NCI-H446 treated with DMSO at 0.1 percent for 48 hours (cell line): ENCODE measurements around the gene AXDND1.
"Not testable (repeated sequence)": the region's sequence is repeated elsewhere in the genome, so short reads cannot be mapped to it uniquely, and the experiment has no call there.

Experiments used
- DNase-seq: peaks from one replicate; lab custom pipeline; 2025; lab: John Stamatoyannopoulos, UW

Gene AXDND1

DNA sequence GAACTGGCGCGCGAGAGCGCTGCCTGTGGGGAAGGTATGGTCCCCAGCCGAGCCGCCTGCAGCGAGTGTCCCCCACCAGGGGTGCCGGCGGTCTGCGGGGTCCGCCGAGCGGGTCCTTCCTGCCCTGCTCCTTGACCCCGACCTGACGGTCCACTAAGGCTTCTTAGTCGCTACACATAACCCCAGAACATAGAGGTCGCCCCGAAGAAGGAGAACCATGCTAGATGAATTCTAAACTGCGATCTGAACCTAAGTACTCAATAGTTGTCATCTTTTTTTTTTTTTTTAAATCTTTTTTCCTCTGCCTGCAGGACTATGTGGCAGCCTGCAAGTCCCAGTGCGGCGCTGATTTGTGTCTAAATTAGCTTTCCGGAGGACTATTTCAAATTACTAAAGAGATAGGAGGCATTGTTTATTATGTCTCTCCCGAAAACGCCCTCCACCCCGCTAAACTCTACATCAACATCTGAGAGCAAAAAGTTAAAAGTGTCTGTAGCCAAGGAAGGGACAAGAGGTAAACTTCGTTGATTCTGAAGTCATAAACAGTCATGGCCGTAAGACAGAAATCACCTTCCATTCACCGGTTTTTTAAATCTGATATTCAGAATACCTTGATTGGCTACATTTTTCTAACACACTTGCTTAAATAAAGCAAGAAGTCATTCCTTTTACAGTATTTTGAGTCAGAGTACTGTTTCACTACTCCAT lies 476 bp downstream of the AXDND1 start:
- DNase-seq, result no peak

DNA sequence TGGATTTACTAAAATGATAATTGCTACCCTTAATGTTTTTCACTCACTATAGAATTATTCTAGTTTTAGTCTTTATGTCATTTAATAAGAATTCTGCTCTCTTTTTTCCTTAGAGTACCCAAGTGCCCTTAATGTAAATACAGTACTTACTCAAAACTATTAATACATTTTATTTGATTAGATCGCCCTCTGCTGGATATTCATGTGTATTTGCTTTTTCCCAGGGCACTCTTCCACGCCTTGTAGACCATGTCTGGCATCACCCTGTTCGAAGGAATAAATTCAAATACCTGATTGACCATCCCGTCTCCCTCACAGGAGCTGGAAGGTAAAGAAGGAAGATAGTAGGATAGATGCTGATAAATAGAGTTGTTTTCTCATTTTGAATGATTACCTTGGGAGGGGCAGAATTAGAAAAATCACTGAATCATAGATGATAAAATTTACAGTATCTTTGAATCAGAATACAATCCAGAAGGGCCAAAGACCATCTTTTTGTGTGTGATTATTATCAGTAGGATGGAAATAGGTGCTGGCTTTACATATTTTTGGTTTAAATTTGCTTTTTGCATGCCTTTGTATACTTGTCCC lies 4.1 kb downstream of the AXDND1 start:
- peak; percentile 76 for DNase-seq

DNA sequence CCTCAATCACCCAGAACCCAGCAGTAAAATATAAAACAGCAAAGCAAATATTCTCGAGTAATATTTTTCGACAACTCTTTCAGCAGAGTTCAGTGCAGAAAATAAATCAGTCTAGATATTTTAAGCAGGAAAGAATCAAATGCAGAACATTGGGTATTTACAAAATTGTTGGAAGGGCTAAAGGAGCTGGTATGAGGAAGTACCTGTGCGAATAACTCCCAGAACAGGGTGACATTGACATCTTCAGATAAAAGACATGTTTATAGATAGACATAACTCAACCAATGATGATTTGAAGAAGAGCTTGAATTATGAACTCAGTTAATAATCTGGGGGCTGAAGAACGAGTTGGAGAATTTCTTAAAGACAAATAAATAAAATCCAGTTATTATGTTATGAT lies 6.4 kb downstream of the AXDND1 start:
- DNase-seq, result no peak

DNA sequence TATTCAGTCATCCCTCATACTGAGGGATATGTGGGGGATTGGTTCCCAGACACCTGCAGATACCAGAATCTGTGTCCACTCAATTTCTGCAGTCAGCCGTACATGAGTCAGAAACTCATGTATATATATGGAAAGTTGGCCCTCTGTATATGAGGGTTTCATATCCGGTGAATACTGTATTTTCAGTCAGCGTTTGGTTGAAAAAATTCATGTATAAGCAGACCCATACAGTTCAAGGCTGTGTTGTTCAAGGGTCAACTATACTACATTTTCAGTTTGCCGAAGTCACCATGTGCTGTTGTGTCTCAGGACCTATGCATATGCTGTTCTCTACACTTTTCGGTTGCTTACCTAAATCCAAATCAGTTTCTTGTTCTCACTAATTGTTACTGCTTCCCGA lies 10.5 kb downstream of the AXDND1 start:
- DNase-seq, result no peak

DNA sequence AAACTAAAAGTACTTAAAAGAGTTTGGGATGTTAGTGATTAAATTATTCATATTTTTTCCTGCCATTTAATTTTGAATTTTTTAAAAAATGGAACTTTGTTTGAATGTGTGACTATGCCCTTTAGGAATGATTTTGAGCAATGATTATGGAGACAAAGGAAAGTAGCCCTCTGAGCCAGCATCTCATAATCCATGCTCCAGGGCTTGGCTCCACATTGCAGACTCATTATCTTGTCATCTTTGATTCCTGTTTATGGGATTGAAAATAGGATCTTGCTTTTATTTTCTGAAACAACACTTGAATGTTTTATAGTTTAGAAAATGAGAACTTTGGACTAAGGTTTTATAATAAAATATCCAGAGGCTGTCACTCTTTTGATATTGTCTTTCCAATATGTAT lies 14.5 kb downstream of the AXDND1 start:
- DNase-seq, result no peak

DNA sequence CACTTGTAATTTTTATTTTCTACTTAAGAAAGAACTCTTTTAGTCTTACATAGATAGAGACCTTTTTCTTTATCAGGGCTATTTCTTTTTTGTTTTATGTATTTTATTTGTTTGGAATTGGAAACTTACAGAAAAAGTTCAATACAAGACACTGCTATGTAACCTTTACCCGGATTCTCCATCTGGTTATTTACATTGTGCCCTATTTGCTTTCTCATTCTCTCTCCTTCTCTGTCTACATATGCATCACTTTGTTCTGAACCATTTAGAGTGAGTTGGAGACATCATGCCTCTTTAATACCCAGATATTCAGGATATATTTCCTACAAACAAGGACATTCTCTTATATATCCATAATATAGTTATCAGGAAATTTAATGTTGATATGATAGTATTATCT lies 18.3 kb downstream of the AXDND1 start:
- no peak for DNase-seq

DNA sequence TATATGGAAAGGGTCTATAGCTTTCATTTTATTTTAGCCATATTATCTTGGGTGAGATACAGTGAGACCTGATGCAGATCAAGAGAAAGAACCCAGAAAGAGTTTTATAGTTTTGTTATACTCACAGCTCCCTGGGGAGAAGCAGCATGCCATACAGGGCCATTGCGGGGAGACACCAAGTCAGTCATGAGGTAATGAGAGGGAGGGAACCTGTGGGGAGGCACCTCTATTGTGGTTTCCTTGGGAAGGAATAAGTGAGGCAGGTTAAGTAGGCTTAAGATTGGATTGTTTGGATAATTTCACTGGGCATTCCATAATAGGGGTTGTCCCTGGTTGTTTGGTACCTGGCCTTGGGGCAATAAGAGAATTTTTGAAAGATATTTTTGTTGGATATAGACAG lies 19.7 kb downstream of the AXDND1 start:
- DNase-seq, result no peak

DNA sequence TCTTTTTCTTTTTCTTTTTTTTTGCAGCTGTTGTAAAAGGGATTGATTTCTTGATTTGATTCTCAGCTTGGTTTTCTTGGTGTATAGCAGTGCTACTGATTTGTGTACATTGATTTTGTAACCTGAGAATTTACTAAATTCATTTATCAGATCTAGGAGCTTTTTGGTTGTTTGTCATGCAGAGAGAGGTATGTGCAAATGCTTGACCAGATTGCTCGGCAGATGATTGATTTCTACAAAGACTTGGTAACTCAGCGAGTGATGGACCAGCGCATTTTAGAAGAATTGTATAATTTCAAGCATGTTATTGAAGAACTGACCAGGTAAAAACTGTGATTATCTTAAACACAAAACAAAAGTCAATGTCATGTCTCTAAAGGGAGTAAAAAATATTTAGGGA lies 27.9 kb downstream of the AXDND1 start:
- no peak for DNase-seq

DNA sequence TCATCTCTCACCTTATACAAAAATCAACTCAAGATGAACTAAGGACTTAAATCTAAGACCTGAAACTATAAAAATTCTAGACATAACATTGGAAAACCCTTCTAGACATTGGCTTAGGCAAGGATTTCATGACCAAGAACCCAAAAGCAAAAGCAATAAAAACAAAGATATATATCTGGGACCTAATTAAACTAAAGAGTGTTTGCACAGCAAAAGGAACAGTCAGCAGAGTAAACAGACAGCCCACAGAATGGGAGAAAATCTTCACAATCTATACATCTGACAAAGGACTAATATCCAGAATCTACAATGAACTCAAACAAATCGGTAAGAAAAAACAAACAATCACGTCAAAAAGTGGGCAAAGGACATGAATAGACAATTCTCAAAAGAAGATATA lies 33.6 kb downstream of the AXDND1 start:
- DNase-seq, result not testable (repeated sequence)

DNA sequence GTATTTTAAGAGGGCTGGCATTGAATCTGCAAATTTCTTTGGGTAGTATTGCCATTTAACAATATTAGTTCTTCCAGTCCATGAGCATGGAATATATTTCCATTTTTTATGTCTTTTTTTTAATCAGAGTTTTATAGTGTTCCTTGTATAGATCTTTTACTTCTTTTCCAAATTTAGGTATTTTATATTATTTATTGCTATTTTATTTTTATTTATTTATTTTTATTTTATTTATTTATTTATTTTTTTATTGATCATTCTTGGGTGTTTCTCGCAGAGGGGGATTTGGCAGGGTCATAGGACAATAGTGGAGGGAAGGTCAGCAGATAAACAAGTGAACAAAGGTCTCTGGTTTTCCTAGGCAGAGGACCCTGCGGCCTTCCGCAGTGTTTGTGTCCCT lies 52.0 kb downstream of the AXDND1 start:
- not testable (repeated sequence) for DNase-seq

DNA sequence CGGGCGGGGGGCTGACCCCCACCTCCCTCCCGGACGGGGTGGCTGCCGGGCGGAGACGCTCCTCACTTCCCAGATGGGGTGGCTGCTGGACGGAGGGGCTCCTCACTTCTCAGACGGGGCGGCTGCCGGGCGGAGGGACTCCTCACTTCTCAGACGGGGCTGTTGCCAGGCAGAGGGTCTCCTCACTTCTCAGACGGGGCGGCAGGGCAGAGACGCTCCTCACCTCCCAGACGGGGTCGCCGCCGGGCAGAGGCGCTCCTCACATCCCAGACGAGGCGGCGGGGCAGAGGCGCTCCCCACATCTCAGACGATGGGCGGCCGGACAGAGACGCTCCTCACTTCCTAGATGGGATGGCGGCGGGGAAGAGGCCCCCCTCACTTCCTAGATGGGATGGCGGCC lies 52.9 kb downstream of the AXDND1 start:
- DNase-seq, result not testable (repeated sequence)

DNA sequence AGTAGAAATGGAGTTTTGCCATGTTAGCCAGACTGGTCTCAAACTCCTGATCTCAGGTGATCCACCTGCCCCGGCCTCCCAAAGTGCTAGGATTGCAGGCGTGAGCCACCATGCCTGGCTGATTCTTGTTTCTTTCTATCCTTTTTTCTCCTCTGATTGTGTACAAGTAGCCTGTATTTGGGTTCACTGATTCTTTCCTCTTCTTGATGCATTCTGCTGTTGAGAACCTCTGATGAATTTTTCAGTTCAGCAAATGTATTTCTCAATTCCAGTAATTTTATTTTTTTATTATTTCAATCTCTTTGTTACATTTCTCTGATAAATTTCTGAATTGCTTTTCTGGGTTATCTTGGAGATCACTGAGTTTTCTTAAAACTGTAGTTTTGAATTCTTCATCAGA lies 58.8 kb downstream of the AXDND1 start:
- no peak for DNase-seq

DNA sequence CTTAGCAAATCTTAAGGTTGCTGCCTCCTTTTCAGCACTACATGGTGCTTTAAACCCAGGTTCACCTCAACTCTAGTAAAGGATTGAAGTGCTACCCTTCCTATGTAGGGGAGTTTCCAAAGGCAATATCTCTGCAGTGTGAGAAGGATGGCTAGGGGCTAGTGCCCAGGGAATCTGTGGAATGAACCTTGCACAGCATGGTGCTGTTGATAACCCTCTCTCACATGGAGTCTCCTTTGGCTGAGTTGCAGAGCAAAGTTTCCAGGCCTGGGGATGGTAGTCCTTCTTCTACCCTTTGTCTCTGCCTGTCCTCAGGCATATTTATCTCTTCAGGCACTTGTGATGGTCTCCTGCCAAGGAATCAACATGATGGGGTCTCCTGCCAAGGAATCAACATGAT lies 59.4 kb downstream of the AXDND1 start:
- no peak for DNase-seq

DNA sequence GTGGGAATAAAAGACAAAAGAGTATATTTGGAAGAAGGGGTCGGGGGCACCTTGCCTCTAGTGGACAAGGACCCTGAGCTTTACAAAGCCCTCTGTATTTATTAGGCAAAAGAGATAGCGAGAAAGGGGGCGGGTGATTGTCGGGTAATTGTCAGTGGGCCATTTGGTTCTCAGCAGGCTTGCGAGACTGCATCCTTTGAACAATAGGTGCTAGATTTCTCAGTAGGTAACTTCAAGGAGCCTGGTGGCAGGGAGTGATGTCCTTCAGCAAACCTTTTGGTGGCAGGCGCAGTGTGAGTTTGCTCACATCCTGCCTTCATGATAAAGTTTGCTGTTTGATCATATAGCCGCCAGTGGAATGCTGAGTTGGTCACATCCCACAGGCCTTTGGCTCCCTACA lies 71.4 kb downstream of the AXDND1 start:
- DNase-seq, result no peak

DNA sequence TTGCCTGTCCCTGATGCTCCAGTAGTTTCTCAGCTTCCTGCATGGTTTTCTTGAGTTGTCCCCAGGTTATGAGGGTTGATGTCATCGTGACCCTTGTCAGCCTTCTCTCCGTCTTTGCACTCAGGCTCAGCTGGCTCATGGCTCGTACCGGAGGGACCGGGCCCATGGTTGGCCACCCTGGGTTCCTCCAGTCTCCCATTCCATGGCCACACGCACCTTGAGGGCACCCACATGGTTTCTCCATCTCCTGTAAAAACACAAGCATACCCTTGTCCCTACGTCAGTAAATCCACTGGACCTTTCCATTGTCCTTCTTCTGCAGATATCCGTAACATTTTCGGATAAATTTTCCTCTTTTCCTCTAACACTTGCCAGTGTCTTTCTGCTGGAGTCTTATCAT lies 73.9 kb downstream of the AXDND1 start:
- not testable (repeated sequence) for DNase-seq

DNA sequence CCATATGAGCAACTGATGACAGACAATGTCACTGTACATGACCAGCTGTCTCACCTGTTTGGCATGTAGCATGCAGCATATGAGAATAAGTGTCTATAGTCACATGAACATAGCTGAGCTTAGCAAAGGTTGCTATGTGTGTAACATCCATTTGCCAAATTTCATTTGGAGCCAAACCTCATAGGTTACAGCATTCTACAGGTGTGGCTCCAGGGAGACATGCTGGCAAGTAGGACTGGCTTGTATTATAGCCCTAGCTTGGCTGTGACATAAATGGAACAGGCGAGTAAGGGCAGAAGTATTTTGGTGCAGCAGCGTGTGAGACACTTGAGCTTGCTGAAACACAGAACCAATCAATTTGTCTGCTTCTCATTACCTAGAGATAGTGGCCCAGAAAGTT lies 74.5 kb downstream of the AXDND1 start:
- not testable (repeated sequence) for DNase-seq

DNA sequence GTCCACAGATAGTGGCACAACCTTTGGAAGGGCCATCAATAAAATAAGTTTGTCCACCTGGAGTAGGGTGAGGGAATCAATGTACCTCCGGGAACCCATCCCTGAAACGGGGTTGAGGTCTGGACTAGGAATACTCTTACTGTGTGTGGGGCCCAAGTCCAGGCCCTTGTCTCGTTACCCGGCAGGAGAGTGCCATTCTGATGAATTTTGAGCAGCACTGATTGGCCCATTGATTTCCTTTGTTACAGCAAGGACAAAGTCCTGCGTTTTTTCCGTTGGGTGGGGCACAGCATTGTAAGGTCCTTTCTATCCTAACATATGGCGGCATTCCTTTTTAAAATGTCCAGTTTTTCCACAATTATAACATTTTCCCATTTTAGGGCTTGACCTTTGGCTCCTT lies 75.2 kb downstream of the AXDND1 start:
- no peak for DNase-seq

DNA sequence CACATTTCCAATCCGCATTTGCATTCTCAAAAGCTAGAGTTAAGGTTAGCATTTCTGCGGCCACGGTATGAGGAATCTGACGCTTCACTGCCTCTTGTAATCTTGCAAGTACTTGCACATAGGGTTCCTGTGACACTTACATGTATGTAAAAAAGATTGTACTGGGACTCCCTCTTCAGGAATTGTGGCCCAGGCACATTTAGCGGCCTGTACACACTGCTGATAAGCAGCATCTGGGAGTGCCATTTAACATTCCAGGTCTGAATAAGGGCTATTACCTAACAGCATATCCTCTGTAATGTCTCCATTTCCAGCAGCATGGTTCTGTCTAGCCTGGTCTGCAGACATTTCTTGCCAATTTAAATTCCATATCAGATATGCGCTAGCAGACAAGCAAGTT lies 75.7 kb downstream of the AXDND1 start:
- DNase-seq, result no peak

DNA sequence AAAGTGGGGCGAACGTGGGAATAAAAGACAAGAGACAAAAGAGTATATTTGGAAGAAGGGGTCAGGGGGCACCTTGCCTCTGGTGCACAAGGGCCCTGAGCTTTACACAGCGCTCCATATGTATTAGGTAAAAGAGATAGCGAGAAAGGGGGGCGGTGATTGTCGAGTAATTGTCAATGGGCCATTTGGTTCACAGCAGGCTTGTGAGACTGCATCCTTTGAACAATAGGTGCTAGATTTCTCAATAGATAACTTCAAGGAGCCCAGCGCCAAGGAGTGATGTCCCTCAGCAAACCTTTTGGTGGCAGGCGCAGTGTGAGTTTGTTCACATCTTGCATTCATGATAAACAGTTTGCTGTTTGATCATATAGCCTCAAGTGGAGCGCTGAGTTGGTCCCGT lies 77.1 kb downstream of the AXDND1 start:
- DNase-seq, result not testable (repeated sequence)

DNA sequence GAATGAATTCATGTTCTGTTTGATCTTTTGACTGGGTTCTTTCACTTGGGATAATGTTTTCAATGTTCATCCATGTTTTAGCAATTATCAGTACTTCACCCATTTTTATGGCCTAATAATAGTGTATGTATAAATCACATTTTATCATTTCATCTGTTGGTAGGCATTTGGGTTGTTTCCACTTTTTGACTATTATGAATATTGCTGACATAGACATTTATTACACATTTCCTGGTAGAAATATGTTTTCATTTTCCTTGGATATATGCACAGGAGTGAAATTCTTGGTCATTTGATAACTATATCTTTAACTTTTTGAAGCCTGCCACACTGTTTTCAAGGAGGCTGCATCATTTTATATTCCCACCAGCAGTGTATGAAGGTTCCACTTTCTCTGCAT lies 79.8 kb downstream of the AXDND1 start:
- no peak for DNase-seq

DNA sequence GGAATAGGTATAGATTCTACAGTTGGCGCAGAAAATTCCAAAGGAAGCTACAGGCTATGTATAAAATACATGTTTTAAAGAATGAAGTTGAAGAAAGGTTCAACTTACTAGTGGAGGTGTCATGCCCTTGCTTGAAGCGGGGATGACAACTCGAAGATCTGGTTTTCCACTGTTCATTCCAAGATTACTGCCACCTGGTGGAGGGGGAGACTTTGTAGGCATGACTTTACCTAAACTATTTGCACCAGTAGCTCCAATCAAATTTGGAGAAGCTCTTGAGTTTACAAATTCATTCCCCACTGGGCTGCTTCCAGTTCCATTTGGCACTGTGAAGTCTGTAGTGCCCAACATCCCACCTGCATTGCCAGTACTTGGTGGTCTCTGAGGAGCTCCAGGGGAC lies 81.7 kb downstream of the AXDND1 start:
- DNase-seq, result no peak

DNA sequence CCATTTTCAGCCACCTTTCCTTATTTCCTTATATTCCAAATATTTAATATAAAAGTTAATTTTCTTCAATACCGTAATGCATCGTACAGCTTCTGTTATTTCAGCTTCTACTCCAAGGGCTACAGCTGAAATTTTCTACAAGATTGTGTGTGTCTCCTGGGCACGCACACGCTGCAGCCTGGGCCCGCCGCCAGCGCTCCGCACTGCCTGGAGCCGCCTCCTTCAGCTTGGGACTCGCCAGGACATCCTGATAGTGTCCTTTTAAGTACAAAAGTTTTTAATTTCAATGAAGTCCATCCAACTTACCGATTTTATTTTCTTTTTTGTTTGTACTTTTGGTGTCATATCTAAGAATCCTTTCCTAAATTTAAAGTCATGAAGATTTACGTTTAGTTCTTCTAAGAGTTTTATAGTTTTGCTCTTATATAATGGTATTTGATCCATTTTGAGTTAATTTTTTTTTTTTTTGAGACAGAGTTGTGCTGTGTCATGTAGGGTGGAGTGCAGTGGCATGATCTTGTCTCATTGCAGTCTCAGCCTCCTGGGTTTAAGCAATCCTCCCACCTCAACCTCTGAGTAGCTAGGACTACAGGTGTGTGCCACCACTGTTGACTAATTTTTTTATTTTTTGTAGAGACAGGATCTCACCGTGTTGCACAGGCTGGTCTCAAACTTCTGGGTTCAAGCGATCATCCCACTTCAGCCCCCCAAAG lies 82.8 kb downstream of the AXDND1 start:
- DNase-seq, result no peak

DNA sequence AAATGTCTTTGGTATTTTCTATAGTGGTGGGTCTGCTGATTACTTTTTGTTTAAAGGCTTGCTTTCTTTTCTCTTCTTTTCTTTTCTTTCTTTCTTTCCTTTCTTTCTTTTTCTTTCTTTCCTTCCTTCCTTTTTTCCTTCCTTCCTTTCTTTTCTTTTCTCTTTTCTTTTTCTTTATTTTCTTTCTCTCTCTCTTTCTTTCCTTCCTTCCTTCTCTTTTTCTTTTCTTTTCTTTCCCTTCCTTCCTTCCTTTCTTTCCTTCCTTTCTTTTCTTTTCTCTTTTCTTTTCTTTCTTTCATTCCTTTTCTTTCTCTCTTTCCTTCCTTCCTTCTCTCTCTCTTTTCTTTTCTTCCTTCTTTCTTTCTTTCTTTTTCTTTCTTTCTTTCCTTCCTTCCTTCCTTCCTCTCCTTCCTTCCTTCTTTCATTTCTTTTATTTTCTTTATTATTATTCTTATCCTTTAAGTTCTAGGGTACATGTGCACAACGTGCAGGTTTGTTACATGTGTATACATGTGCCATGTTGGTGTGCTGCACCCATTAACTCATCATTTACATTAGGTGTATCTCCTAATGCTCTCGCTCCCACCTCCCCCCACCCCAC lies 93.9 kb downstream of the AXDND1 start:
- not testable (repeated sequence) for DNase-seq
